K562 (cell line): ENCODE results near the gene KLF2. TPM values are rescaled to one million over a fixed set of nuclear protein-coding genes. Genes with fewer than 3 reads are reported as not detected.

Experiments used
- FOSL1 ChIP-seq: fragments of 200-800 bp; sonication (Bioruptor generic); conservative IDR thresholded peaks from 2 replicates; pipeline ENCODE4 v1.6.1; 2016; ENCODE audit warnings: missing genetic modification characterization, missing compliant biosample characterization
- FOXJ2 ChIP-seq: fragments of 200-800 bp; sonication (Bioruptor generic); IDR thresholded peaks from 2 replicates; pipeline ENCODE4 v1.6.1; 2016; ENCODE audit warnings: missing genetic modification characterization, missing compliant biosample characterization
- GATAD2B ChIP-seq: fragments of 450-650 bp; IDR thresholded peaks from 2 replicates; pipeline ENCODE4 v1.6.1; 2017; ENCODE audit warnings: mild to moderate bottlenecking, borderline replicate concordance
- HDGF ChIP-seq: fragments of 450-650 bp; IDR thresholded peaks from 2 replicates; pipeline ENCODE4 v1.6.1; 2016
- MXD1 ChIP-seq: fragments of 250-450 bp; sonication (Bioruptor Pico); IDR thresholded peaks from 2 replicates; pipeline ENCODE4 v1.8.0; 2021; ENCODE audit warnings: borderline replicate concordance, mild to moderate bottlenecking, moderate library complexity; ENCODE audit not compliant: poor library complexity, severe bottlenecking
- NCOR1 ChIP-seq: fragments of 450-650 bp; IDR thresholded peaks from 2 replicates; pipeline ENCODE4 v1.6.1; 2016; ENCODE audit warnings: mild to moderate bottlenecking, moderate library complexity
- NELFE ChIP-seq: IDR thresholded peaks from 2 replicates; pipeline ENCODE4 v1.6.1; 2011; ENCODE audit warnings: mild to moderate bottlenecking; ENCODE audit not compliant: insufficient read depth, insufficient read length
- PTRF ChIP-seq: fragments of 450-650 bp; IDR thresholded peaks from 2 replicates; pipeline ENCODE4 v1.6.1; 2016; ENCODE audit warnings: mild to moderate bottlenecking, missing genetic modification characterization, missing compliant biosample characterization
- PTTG1 ChIP-seq: fragments of 450-650 bp; IDR thresholded peaks from 2 replicates; pipeline ENCODE4 v1.6.1; 2016; ENCODE audit warnings: low read depth, mild to moderate bottlenecking, missing genetic modification characterization, missing compliant biosample characterization
- RNF2 ChIP-seq: sonication (generic); IDR thresholded peaks from 2 replicates; pipeline ENCODE4 v1.6.1; 2016
- SUPT5H ChIP-seq: fragments of 450-650 bp; IDR thresholded peaks from 2 replicates; pipeline ENCODE4 v1.6.1; 2016
- TSHZ1 ChIP-seq: fragments of 250-450 bp; sonication (Bioruptor Pico); IDR thresholded peaks from 2 replicates; pipeline ENCODE4 v1.4.0; 2020; ENCODE audit warnings: mild to moderate bottlenecking, moderate library complexity
- VEZF1 ChIP-seq: fragments of 200-800 bp; sonication (Bioruptor generic); IDR thresholded peaks from 2 replicates; pipeline ENCODE4 v1.6.1; 2017; ENCODE audit warnings: missing genetic modification characterization, missing compliant biosample characterization
- ZBTB1 ChIP-seq: sonication (generic); formaldehyde crosslinking; IDR thresholded peaks from 2 replicates; pipeline ENCODE4 v1.8.1; 2023; ENCODE audit warnings: missing genetic modification reagents, low read depth, mild to moderate bottlenecking, borderline replicate concordance
- ZFP1 ChIP-seq: fragments of 450-650 bp; formaldehyde crosslinking; IDR thresholded peaks from 2 replicates; pipeline ENCODE4 v1.4.0; 2020; ENCODE audit warnings: mild to moderate bottlenecking, mixed read lengths
- ZNF24 ChIP-seq: fragments of 450-650 bp; IDR thresholded peaks from 2 replicates; pipeline ENCODE4 v1.6.1; 2016
- ZNF311 ChIP-seq: fragments of 250-450 bp; sonication (Bioruptor Pico); IDR thresholded peaks from 2 replicates; pipeline ENCODE4 v1.4.0; 2020; ENCODE audit warnings: mild to moderate bottlenecking, moderate library complexity
- polyA plus RNA-seq, 8 experiments: library from polyadenylated mRNA; depleted of rRNA in 4 of 8; stranded (reverse) in 5 of 8; unstranded in 3 of 8; fragments of >200 nt; fragmentation: Nextera tagmentation in 2 of 8; fragmentation: Illumina TruSeq in 1 of 8; extraction: Ambion mirVana in 2 of 8; extraction: Trizol in 1 of 8; gene quantifications; 2 replicates each; pipeline versions ENCODE4 v1.2.1 to v1.2.3, GENCODE V29; 2011 to 2014; ENCODE audit warnings: inconsistent platforms in 1 of 8, missing spikeins in 1 of 8
- total RNA-seq, 7 experiments: library from RNA; depleted of rRNA in 6 of 7; stranded (reverse); fragments of >200 nt in 6 of 7; fragmentation: Illumina TruSeq in 2 of 7; extraction: Trizol in 2 of 7; gene quantifications; 2 replicates each; pipeline versions ENCODE4 v1.2.1 to v1.2.3, GENCODE V29; 2011 to 2021; ENCODE audit warnings: low replicate concordance in 1 of 7
- TF ChIP-seq, protein P1 (sequence below): fragments of 250-450 bp; sonication (Bioruptor Pico); IDR thresholded peaks from 2 replicates; pipeline ENCODE4 v1.5.0; 2021; ENCODE audit warnings: mild to moderate bottlenecking, moderate library complexity

KLF2 gene
- total and polyA plus RNA-seq, 9 of the 15 experiments (the other 6 are each of a cell fraction or from before 2014, with no cell fraction given), result 0.07 to 0.71 TPM; not detected in 7

DNA sequence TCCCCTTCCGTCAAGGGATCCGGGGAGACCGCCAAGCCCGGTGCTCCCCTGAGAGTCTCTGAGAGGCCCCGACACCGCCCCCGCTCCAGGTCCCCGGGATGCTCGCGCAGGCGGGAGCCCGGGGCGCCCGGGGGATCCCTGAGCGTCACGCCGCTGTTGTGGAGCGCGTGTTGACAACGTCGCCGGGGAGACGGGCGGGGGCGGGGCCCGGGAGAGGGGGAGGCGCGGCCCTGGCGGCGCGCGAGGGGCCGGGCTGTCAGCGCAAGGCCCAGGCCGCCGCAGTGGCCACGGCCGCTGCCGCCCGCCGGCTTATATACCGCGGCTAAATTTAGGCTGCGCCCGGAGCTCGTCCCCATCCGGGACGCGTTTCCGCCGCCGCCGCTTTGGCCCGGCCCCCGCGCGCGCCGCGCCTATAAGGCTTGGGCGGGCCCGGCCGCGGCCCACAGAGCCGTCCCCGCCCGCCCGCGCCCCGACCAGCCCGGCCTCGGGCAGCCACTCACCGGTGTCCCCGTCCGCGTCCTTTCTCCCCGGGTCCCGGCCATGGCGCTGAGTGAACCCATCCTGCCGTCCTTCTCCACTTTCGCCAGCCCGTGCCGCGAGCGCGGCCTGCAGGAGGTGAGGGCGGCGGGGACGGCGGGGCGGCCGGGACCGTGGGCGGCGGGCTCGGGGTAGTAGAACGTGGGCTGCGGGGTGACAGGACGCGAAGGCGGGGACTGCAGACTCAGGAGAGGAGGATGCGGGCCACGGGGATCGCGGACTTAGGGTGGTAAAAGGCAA, at the start of gene KLF2 (continued):
- TF ChIP-seq VEZF1 (CRISPR knock-in tag), result peak; percentile 87
- TF ChIP-seq FOSL1, result no peak
- TF ChIP-seq, protein P1, sequence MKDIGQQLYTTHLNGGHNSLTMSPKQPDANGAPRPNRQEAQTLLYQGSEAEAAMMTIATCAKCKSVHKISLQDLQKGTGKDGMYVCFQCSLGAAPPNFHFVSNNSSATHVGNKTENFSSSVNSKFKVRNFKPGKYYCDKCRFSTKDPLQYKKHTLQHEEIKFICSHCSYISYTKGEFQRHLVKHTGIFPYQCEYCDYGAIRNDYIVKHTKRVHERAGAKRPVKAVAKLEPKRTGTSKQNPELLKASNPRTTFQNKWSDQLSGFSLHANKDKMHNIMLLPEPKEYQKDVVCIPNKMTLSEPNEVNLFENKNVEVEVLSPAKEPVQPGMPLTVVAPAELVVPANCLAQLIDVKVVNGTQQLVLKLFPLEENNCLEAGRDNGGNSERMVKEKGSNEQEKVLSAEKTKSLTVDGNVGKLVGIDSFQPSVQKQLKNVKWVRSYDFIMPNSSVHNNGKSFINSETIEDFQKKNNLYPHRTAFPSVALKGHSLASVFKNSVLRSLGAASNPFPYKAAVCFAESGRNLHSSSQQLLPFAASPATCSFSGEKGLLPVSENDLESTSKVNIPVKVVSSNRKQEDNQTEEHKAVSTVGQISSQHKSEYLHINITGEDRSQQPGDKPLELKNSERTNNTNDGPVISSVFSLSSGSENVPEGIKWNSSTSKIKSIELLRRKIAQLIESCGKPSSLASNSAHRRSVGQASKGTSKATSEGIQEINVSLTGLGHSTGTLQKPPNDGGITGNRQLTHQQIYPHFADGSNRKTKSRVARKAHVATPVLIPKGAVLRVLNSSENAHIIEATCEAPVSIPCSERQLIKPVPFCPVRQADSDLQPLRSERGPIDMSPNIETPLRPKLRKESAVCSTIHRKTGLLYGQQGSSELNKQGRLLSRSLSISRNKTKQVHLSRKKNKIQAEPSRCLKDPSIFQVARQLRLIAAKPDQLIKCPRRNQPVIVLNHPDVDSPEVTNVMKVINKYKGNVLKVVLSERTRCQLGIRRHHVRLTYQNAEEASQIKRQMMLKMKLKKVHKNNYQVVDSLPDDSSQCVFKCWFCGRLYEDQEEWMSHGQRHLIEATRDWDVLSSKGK (CRISPR knock-in tag), result no peak
- no peak for TF ChIP-seq GATAD2B
- TF ChIP-seq RNF2, result no peak
- no peak for TF ChIP-seq MXD1 (CRISPR knock-in tag)
- TF ChIP-seq NELFE, result no peak
- TF ChIP-seq FOXJ2, result peak; percentile 100
- no peak for TF ChIP-seq SUPT5H
- TF ChIP-seq TSHZ1, result no peak
- no peak for TF ChIP-seq HDGF
- TF ChIP-seq ZNF311, result no peak
- TF ChIP-seq PTTG1 (tag), result no peak
- no peak for TF ChIP-seq ZFP1 (CRISPR knock-in tag)
- no peak for TF ChIP-seq ZNF24
- no peak for TF ChIP-seq PTRF
- no peak for TF ChIP-seq NCOR1
- TF ChIP-seq ZBTB1, result peak; percentile 49; the same call in 1 of the 2 replicates
